ENCODE results near the gene AMDHD1. TPM values are rescaled to one million over a fixed set of nuclear protein-coding genes. Genes with fewer than 3 reads are reported as not detected.
A peak's percentile ranks its signal among the peaks of the same experiment; 100 is the strongest.

Gene AMDHD1
- total and polyA plus RNA-seq, 2 experiments from 2014 or later, result 0.06 to 0.15 TPM

DNA sequence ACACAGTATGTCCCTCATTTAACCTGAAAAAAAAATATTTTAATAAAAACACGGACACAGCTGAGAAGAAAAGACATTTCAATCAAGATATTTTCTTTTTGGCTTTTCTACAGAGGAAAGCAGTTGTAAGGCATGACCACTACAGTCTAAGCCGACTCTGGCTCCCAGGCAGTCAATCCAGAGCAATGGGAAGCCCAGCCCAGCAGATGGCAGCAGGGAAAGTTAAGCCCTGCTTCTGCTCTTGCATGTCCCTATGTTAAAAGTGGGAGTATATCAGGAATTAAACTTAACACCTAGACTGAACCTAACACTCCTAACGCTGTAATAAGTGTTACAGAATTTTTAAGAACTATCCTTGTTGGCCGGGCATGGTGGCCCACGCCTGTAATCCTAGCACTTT is 72.5 kb downstream of the AMDHD1 start:
- Histone ChIP-seq H3K36me3 (peaks cover 41% of the 10 kb centered on the region), H3K4me1 (ENCODE audit: low read depth) (no peaks in the 10 kb centered on the region), H3K27me3 (no peaks in the 10 kb centered on the region), H3K27ac (no peak overlapping the region), H3K4me3 (no peak overlapping the region), H3K9me3 (ENCODE audit: low read depth) (no peaks in the 10 kb centered on the region)
- DNase-seq (ENCODE audit: low read depth in 1 of 2, low spot score in 1 of 2), result peak; percentile 17 to 56
- peak; percentile 56 for TF ChIP-seq CTCF (IDR thresholded peaks at IDR 0.05; ENCODE audit: low read depth, low read length)

Other genes starting within 250 kb of the AMDHD1 start
- gene NTN4, start 152.6 kb upstream of the AMDHD1 start, total RNA-seq, result 0.86 and 1.2 TPM in 2 replicates
- gene NTN4, start 152.6 kb upstream of the AMDHD1 start, polyA plus RNA-seq, result 1.4 TPM in 1 of 2 replicates, not detected in the other
- gene SNRPF, start 84.4 kb upstream of the AMDHD1 start, total RNA-seq, result 20.9 and 22.7 TPM in 2 replicates
- 64.0 and 76.2 TPM in 2 replicates for gene SNRPF, start 84.4 kb upstream of the AMDHD1 start, polyA plus RNA-seq
- gene CCDC38, start 717 bp upstream of the AMDHD1 start, total RNA-seq, result not detected in 2 replicates
- not detected in 2 replicates for gene CCDC38, start 717 bp upstream of the AMDHD1 start, polyA plus RNA-seq
- gene HAL, start 53.0 kb downstream of the AMDHD1 start, total RNA-seq, result not detected in 2 replicates
- gene HAL, start 53.0 kb downstream of the AMDHD1 start, polyA plus RNA-seq, result not detected in 2 replicates
- 76.6 and 109 TPM in 2 replicates for gene LTA4H, start 92.3 kb downstream of the AMDHD1 start, total RNA-seq
- gene LTA4H, start 92.3 kb downstream of the AMDHD1 start, polyA plus RNA-seq, result 64.6 and 108 TPM in 2 replicates

Measured in cardiac muscle cell (in vitro differentiated cells and primary cell).